Posterior vena cava (tissue), 2 donors: ENCODE data around the gene PGS1. TPM values are rescaled to one million over a fixed set of nuclear protein-coding genes. Genes with fewer than 3 reads are reported as not detected.

ENCODE experiments used
- DNase-seq: peaks from one replicate; pipeline ENCODE4 v3.0.0-alpha.2; 2020; ENCODE audit warnings: low spot score
- intact Hi-C, 2 donors: fragments of 100-400 bp; cut with DNase I; formaldehyde crosslinking; loops; one replicate each; pipeline versions ENCODE4 v1.14.1 to v1.14.2; 2022 to 2023
- total RNA-seq, 2 donors: library from RNA; stranded (reverse); fragmentation: NEBNext Ultra II Directional; extraction: Animal tissue kit (Norgen Biotek cat#: 25700); gene quantifications; one replicate each; pipeline ENCODE4 v1.2.1, GENCODE V29; 2021
- donor health status: DM: yes; HTN: yes; CAD: no.
- donor health status: DM: yes; HTN: yes; CAD: no.

The PGS1 gene
- total RNA-seq, 2 donors from 2014 or later: 33.6 to 33.7 TPM

GRCh38 chr17:78399028-78399692, 20.7 kb downstream of the PGS1 start:
- intact Hi-C loops: no loop called here
- no peak for DNase-seq

- intact Hi-C loops: no loop called here
- no peak for DNase-seq
Observed at GRCh38 chr17:78399693-78400144, 21.3 kb downstream of the PGS1 start.

- intact Hi-C loops: no loop called here
- no peak for DNase-seq
Observed at GRCh38 chr17:78400581-78401240, 22.3 kb downstream of the PGS1 start.

GRCh38 chr17:78401246-78401645, 22.8 kb downstream of the PGS1 start:
- no peak for DNase-seq
- intact Hi-C loops: no loop called here

- no peak for DNase-seq
- intact Hi-C loops: no loop called here
Observed at GRCh38 chr17:78401891-78402290, 23.4 kb downstream of the PGS1 start.

- intact Hi-C loops: no loop called here
Observed at GRCh38 chr17:78403822-78404221, 25.4 kb downstream of the PGS1 start.

GRCh38 chr17:78406396-78406795, 27.9 kb downstream of the PGS1 start:
- DNase-seq: no peak
- intact Hi-C loops: no loop called here

More at GRCh38 chr17:78403822-78404221, 25.4 kb downstream of the PGS1 start:
- no peak for DNase-seq

- DNase-seq: no peak
- intact Hi-C loops: no loop called here
Observed at GRCh38 chr17:78406920-78407319, 28.5 kb downstream of the PGS1 start.

- no peak for DNase-seq
- intact Hi-C loops: no loop called here
Observed at GRCh38 chr17:78407387-78408000, 29.0 kb downstream of the PGS1 start.

- DNase-seq: no peak
- intact Hi-C loops: no loop called here
Observed at GRCh38 chr17:78408476-78409050, 30.1 kb downstream of the PGS1 start.

- intact Hi-C loops: no loop called here
- no peak for DNase-seq
Observed at GRCh38 chr17:78409191-78409928, 30.9 kb downstream of the PGS1 start.

- DNase-seq: no peak
Observed at GRCh38 chr17:78411241-78411857, 32.9 kb downstream of the PGS1 start.

GRCh38 chr17:78412403-78412802, 34.0 kb downstream of the PGS1 start:
- intact Hi-C loops: no loop called here

More at GRCh38 chr17:78411241-78411857, 32.9 kb downstream of the PGS1 start:
- intact Hi-C loops: no loop called here

GRCh38 chr17:78414178-78415162, 36.0 kb downstream of the PGS1 start:
- intact Hi-C loops: no loop called here
- no peak for DNase-seq

More at GRCh38 chr17:78412403-78412802, 34.0 kb downstream of the PGS1 start:
- DNase-seq: no peak

GRCh38 chr17:78415821-78416711, 37.6 kb downstream of the PGS1 start:
- no peak for DNase-seq
- intact Hi-C loops: no loop called here

- no peak for DNase-seq
- intact Hi-C loops: no loop called here
Observed at GRCh38 chr17:78416791-78417530, 38.5 kb downstream of the PGS1 start.
